ENCODE data around the gene RTN4. TPM values are rescaled to one million over a fixed set of nuclear protein-coding genes. Genes with fewer than 3 reads are reported as not detected.

RTN4 gene
- total RNA-seq, 1 experiment from 2014 or later = 391 TPM

DNA sequence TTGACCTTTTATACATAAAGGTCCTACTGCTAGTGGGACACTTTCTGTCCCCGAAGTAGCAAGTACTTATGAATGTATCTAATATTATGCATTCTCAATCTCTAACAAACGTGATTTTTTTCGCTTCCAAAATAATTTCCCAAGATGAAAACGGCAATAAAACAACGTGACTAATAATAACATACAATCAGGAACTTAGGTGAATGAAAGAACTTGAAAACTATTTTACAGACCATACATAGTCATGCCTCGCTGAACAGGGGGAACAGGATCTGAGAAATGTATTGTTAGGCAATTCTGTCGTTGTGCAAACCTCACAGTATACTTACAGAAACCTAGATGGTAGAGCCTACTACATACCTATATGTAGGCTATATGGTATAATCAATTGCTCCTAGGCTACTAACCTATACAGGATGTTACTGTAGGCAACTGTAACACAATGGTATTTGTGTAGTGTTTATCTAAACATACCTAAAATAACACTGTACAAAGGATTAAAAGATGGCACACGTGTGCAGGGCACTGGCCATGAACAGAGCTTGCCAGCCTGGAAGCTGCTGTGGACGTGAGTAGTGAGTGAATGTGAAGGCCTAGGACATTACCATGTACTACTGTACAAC, 2.5 kb downstream of the RTN4 start:
- intact Hi-C loops (cut with micrococcal nuclease) = loop anchor here (2.0 kb wide), 1 partner anchor 33 kb away; no protein-coding TSS in a partner anchor
- H3K9me3 Mint-ChIP-seq (ENCODE audit: unreplicated experiment) = no peaks in the 10 kb centered on the region
- TF ChIP-seq, protein P1, sequence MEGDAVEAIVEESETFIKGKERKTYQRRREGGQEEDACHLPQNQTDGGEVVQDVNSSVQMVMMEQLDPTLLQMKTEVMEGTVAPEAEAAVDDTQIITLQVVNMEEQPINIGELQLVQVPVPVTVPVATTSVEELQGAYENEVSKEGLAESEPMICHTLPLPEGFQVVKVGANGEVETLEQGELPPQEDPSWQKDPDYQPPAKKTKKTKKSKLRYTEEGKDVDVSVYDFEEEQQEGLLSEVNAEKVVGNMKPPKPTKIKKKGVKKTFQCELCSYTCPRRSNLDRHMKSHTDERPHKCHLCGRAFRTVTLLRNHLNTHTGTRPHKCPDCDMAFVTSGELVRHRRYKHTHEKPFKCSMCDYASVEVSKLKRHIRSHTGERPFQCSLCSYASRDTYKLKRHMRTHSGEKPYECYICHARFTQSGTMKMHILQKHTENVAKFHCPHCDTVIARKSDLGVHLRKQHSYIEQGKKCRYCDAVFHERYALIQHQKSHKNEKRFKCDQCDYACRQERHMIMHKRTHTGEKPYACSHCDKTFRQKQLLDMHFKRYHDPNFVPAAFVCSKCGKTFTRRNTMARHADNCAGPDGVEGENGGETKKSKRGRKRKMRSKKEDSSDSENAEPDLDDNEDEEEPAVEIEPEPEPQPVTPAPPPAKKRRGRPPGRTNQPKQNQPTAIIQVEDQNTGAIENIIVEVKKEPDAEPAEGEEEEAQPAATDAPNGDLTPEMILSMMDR (IDR thresholded peaks at IDR 0.05; ENCODE audit: unreplicated experiment) = no peak

DNA sequence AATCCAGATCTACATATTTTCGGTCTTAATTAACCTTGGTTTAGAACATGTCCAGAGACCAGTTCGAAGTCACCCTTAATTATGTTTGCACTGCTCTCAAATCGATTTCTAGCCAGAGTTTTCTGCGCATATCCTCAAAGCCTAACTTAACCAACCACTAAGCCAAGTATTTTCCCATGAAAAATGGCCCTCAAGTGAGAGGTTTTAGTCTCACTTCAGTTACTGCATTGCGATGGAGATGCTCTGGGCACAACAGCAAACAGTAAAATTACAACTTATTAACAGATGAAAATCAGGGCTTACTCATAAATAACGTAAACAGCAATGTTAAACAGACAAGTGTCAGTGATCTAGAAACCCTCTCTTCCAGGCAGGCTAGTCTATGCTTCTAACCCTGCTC, 4.5 kb downstream of the RTN4 start:
- H3K9me3 Mint-ChIP-seq (ENCODE audit: unreplicated experiment) = no peaks in the 10 kb centered on the region
- peaks cover 27% of the 10 kb centered on the region for H3K4me1 Mint-ChIP-seq (ENCODE audit: insufficient read depth, unreplicated experiment)
- TF ChIP-seq, protein P1 (IDR thresholded peaks at IDR 0.05; ENCODE audit: unreplicated experiment) = no peak
- H3K27me3 Mint-ChIP-seq (ENCODE audit: insufficient read depth, unreplicated experiment) = no peaks in the 10 kb centered on the region
- POLR2A ChIA-PET = interaction anchor here (0.6 to 1.8 kb wide), 10 partner anchors 9 to 141 kb away, joined by 3 to 10 read pairs (median 4); no protein-coding TSS in a partner anchor
- H3K27ac Mint-ChIP-seq (ENCODE audit: low read depth, unreplicated experiment) = peak overlapping the region; percentile 53
- no TSS peak for BruUV-seq (replicated peaks)
- H3K36me3 Mint-ChIP-seq (ENCODE audit: insufficient read depth, unreplicated experiment) = peaks cover 27% of the 10 kb centered on the region
- peak overlapping the region; percentile 94 for H3K4me3 Mint-ChIP-seq (ENCODE audit: unreplicated experiment)
- intact Hi-C loops (cut with micrococcal nuclease) = no loop called here
- DNase-seq (ENCODE audit: unreplicated experiment) = no peak
- CTCF ChIA-PET = interaction anchor here (0.7 to 1.6 kb wide), 7 partner anchors 8 to 373 kb away, joined by 3 to 6 read pairs (median 3); no protein-coding TSS in a partner anchor

More for the DNA sequence above, 2.5 kb downstream of the RTN4 start:
- Mint-ChIP-seq H3K4me3 (ENCODE audit: unreplicated experiment) (peak overlapping the region; percentile 94), H3K4me1 (ENCODE audit: insufficient read depth, unreplicated experiment) (peaks cover 29% of the 10 kb centered on the region), H3K36me3 (ENCODE audit: insufficient read depth, unreplicated experiment) (peaks cover 21% of the 10 kb centered on the region), H3K27me3 (ENCODE audit: insufficient read depth, unreplicated experiment) (no peaks in the 10 kb centered on the region), H3K27ac (ENCODE audit: low read depth, unreplicated experiment) (peak overlapping the region; percentile 53)
- no TSS peak for BruUV-seq (replicated peaks)
- DNase-seq (ENCODE audit: unreplicated experiment) = peak; percentile 73
- ChIA-PET CTCF (interaction anchor here (0.5 to 6.7 kb wide), 25 partner anchors 11 to 293 kb away, joined by 3 to 100 read pairs (median 6); no protein-coding TSS in a partner anchor), POLR2A (interaction anchor here (0.6 to 6.1 kb wide), 31 partner anchors 7 to 571 kb away, joined by 3 to 289 read pairs (median 8); partner anchors contain the start of genes CCDC88A, CLHC1, PPP4R3B and RPS27A)

DNA sequence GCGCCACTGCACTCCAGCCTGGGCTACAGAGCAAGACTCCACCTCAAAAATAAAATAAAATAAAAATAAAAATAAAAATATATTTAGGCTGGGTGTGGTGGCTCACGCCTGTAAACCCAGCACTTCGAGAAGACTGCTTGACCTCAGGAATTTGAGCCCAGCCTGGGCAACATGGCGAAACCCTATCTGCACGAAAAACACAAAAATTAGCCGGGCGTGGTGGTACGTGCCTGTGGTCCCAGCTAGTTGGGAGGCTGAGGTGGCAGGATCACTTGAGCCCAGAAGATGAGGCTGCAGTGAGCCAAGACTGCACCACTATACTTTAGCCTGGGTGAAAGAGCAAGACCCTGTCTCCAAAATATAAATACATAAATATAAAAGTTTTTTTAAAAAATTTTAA, 6.4 kb downstream of the RTN4 start:
- ChIA-PET CTCF (no interaction called here), POLR2A (no interaction called here)
- Mint-ChIP-seq H3K27me3 (ENCODE audit: insufficient read depth, unreplicated experiment) (no peaks in the 10 kb centered on the region), H3K9me3 (ENCODE audit: unreplicated experiment) (no peaks in the 10 kb centered on the region), H3K4me3 (ENCODE audit: unreplicated experiment) (no peak overlapping the region), H3K4me1 (ENCODE audit: insufficient read depth, unreplicated experiment) (peaks cover 27% of the 10 kb centered on the region), H3K36me3 (ENCODE audit: insufficient read depth, unreplicated experiment) (peaks cover 10% of the 10 kb centered on the region), H3K27ac (ENCODE audit: low read depth, unreplicated experiment) (no peak overlapping the region)
- intact Hi-C loops (cut with micrococcal nuclease) = no loop called here
- TF ChIP-seq, protein P1 (IDR thresholded peaks at IDR 0.05; ENCODE audit: unreplicated experiment) = no peak
- no TSS peak for BruUV-seq (replicated peaks)
- DNase-seq (ENCODE audit: unreplicated experiment) = no peak

DNA sequence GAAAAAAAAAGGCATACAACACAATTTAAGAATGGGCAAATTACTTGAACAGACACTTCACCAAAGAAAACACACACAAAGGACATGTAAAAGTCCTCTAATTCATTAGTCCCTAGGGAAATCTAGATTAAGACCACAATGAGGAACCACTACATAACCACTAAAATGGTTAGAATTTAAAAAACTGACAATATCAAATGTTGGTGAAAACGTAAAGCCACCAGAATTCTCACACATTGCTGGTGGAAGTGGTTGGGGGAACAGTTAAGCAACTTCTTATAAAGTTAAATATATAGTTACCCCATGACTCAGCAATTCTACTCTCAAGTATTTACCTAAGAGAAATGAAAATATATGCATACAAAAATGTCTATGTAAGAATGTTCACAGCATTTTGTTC, 11.8 kb downstream of the RTN4 start:
- BruUV-seq (replicated peaks) = no TSS peak
- no peaks in the 10 kb centered on the region for H3K9me3 Mint-ChIP-seq (ENCODE audit: unreplicated experiment)
- TF ChIP-seq, protein P1 (IDR thresholded peaks at IDR 0.05; ENCODE audit: unreplicated experiment) = no peak
- ChIA-PET POLR2A (interaction anchor here (0.9 to 2.2 kb wide), 3 partner anchors 12 to 125 kb away, joined by 3 to 38 read pairs (median 6); partner anchors contain the start of gene RTN4), CTCF (interaction anchor here (1.3 to 1.7 kb wide), 2 partner anchors 8 to 130 kb away, joined by 4 to 5 read pairs; no protein-coding TSS in a partner anchor)
- H3K27me3 Mint-ChIP-seq (ENCODE audit: insufficient read depth, unreplicated experiment) = no peaks in the 10 kb centered on the region
- peaks cover 33% of the 10 kb centered on the region for H3K4me1 Mint-ChIP-seq (ENCODE audit: insufficient read depth, unreplicated experiment)
- DNase-seq (ENCODE audit: unreplicated experiment) = no peak
- H3K27ac Mint-ChIP-seq (ENCODE audit: low read depth, unreplicated experiment) = no peak overlapping the region
- no peak overlapping the region for H3K4me3 Mint-ChIP-seq (ENCODE audit: unreplicated experiment)
- peaks cover 7% of the 10 kb centered on the region for H3K36me3 Mint-ChIP-seq (ENCODE audit: insufficient read depth, unreplicated experiment)
- intact Hi-C loops (cut with micrococcal nuclease) = no loop called here

All from MCF 10A (cell line).